Measurements from ENCODE around the gene ZC3HAV1. TPM values are rescaled to one million over a fixed set of nuclear protein-coding genes. Genes with fewer than 3 reads are reported as not detected.

The ZC3HAV1 gene
- total RNA-seq, 2 donors from 2014 or later: 67.6 to 76.0 TPM

GRCh38 chr7:139049111-139049510 lies 60.4 kb downstream of the ZC3HAV1 start:
- Histone ChIP-seq H3K27ac (ENCODE audit: low read depth, low read length) (no peak overlapping the region), H3K4me1 (ENCODE audit: control insufficient read depth, insufficient read depth, low read length) (no peaks in the 10 kb centered on the region), H3K9ac (ENCODE audit: extremely low read depth, low read length, poor library complexity, severe bottlenecking) (no peak overlapping the region), H3K27me3 (ENCODE audit: control insufficient read depth, insufficient read depth, low read length, poor library complexity, severe bottlenecking) (no peaks in the 10 kb centered on the region), H3K36me3 (ENCODE audit: control insufficient read depth, insufficient read depth, low read length) (peaks cover 91% of the 10 kb centered on the region), H3K9me3 (ENCODE audit: control insufficient read depth, low read length) (no peaks in the 10 kb centered on the region), H3K4me3 (ENCODE audit: low read length) (no peak overlapping the region)
- no peak for DNase-seq
- peaks cover 83% of the 10 kb centered on the region for H3K36me3 Mint-ChIP-seq (ENCODE audit: low read depth)
- H3K4me3 Mint-ChIP-seq: no peak overlapping the region
- H3K9me3 Mint-ChIP-seq: no peaks in the 10 kb centered on the region
- TF ChIP-seq CTCF (conservative IDR thresholded peaks at IDR 0.05): no peak
- H3K4me1 Mint-ChIP-seq: peaks cover under 1% of the 10 kb centered on the region
- no peaks in the 10 kb centered on the region for H3K27me3 Mint-ChIP-seq (ENCODE audit: insufficient read depth)
- 85 to 89% methylated on average over 6 of the region's 7 CpGs for WGBS, 2 experiments (ENCODE audit: insufficient coverage in 1 of 2, insufficient read length in 1 of 2)
- H3K27ac Mint-ChIP-seq: no peak overlapping the region

- peaks cover 80% of the 10 kb centered on the region for H3K36me3 Mint-ChIP-seq (ENCODE audit: low read depth)
- Histone ChIP-seq H3K4me3 (ENCODE audit: low read length) (no peak overlapping the region), H3K27me3 (ENCODE audit: control insufficient read depth, insufficient read depth, low read length, poor library complexity, severe bottlenecking) (no peaks in the 10 kb centered on the region), H3K9me3 (ENCODE audit: control insufficient read depth, low read length) (no peaks in the 10 kb centered on the region), H3K36me3 (ENCODE audit: control insufficient read depth, insufficient read depth, low read length) (peaks cover 87% of the 10 kb centered on the region), H3K27ac (ENCODE audit: low read depth, low read length) (no peak overlapping the region), H3K4me1 (ENCODE audit: control insufficient read depth, insufficient read depth, low read length) (no peaks in the 10 kb centered on the region), H3K9ac (ENCODE audit: extremely low read depth, low read length, poor library complexity, severe bottlenecking) (no peak overlapping the region)
- H3K27me3 Mint-ChIP-seq (ENCODE audit: insufficient read depth): no peaks in the 10 kb centered on the region
- WGBS, 2 experiments (ENCODE audit: insufficient coverage in 1 of 2, insufficient read length in 1 of 2): 100% methylated on average over 2 to 3 of the region's 3 CpGs
- H3K27ac Mint-ChIP-seq: no peak overlapping the region
- no peak for DNase-seq
- TF ChIP-seq CTCF (conservative IDR thresholded peaks at IDR 0.05): no peak
- no peak overlapping the region for H3K4me3 Mint-ChIP-seq
- no peaks in the 10 kb centered on the region for H3K9me3 Mint-ChIP-seq
- H3K4me1 Mint-ChIP-seq: peaks cover 5% of the 10 kb centered on the region
Observed at GRCh38 chr7:139047970-139048369, 61.5 kb downstream of the ZC3HAV1 start.

- H3K4me1 Mint-ChIP-seq: peaks cover 11% of the 10 kb centered on the region
- Histone ChIP-seq H3K9me3 (ENCODE audit: control insufficient read depth, low read length) (no peaks in the 10 kb centered on the region), H3K9ac (ENCODE audit: extremely low read depth, low read length, poor library complexity, severe bottlenecking) (no peak overlapping the region), H3K4me3 (ENCODE audit: low read length) (no peak overlapping the region), H3K27ac (ENCODE audit: low read depth, low read length) (no peak overlapping the region), H3K4me1 (ENCODE audit: control insufficient read depth, insufficient read depth, low read length) (no peaks in the 10 kb centered on the region), H3K27me3 (ENCODE audit: control insufficient read depth, insufficient read depth, low read length, poor library complexity, severe bottlenecking) (no peaks in the 10 kb centered on the region), H3K36me3 (ENCODE audit: control insufficient read depth, insufficient read depth, low read length) (peaks cover 71% of the 10 kb centered on the region)
- H3K27me3 Mint-ChIP-seq (ENCODE audit: insufficient read depth): no peaks in the 10 kb centered on the region
- H3K9me3 Mint-ChIP-seq: no peaks in the 10 kb centered on the region
- peaks cover 69% of the 10 kb centered on the region for H3K36me3 Mint-ChIP-seq (ENCODE audit: low read depth)
- no peak for DNase-seq
- H3K27ac Mint-ChIP-seq: no peak overlapping the region
- WGBS, 2 experiments (ENCODE audit: insufficient coverage in 1 of 2, insufficient read length in 1 of 2): 92 to 93% methylated on average over 2 to 6 of the region's 6 CpGs
- no peak for TF ChIP-seq CTCF (conservative IDR thresholded peaks at IDR 0.05)
- H3K4me3 Mint-ChIP-seq: no peak overlapping the region
Observed at GRCh38 chr7:139046143-139046542, 63.4 kb downstream of the ZC3HAV1 start.
